HEK293 (cell line): Measurements from ENCODE around the gene ARHGEF4.

Source experiments
- CTCF ChIA-PET: fragments of 350-600 bp; formaldehyde crosslinking; extraction: SDS; loops from one replicate; lab custom pipeline; 2021; ENCODE audit warnings: antibody characterized with exemption; lab: Yijun Ruan, JAX
- POLR2A ChIA-PET: fragments of 300-600 bp; formaldehyde crosslinking; extraction: SDS; loops from one replicate; lab custom pipeline; 2020; ENCODE audit warnings: antibody characterized with exemption, inconsistent platforms; lab: Yijun Ruan, JAX
- H3K27ac ChIP-seq: fragments of 200-500 bp; sonication (Bioruptor generic); 2 replicates; pipeline ENCODE4 v1.5.1; 2014; ENCODE audit warnings: low read depth, low read length, control low read depth, inconsistent platforms; ENCODE audit errors: extremely low read depth
- H3K36me3 ChIP-seq, 2 experiments: fragments of 200-500 bp in 1 of 2; sonication (Bioruptor generic) in 1 of 2; 1 replicate in 1 of 2; 2 replicates in 1 of 2; pipeline ENCODE4 v1.5.1; 2014 to 2017; ENCODE audit warnings: inconsistent platforms in 2 of 2, low read length in 2 of 2; ENCODE audit not compliant: control insufficient read depth in 2 of 2, insufficient read depth in 1 of 2
- H3K4me1 ChIP-seq: fragments of 200-500 bp; sonication (Bioruptor generic); 2 replicates; pipeline ENCODE4 v1.5.1; 2014; ENCODE audit warnings: mild to moderate bottlenecking, low read length, inconsistent platforms; ENCODE audit not compliant: control insufficient read depth, insufficient read depth
- H3K4me3 ChIP-seq: 2 replicates; pipeline ENCODE4 v1.5.1; 2011; ENCODE audit warnings: low read depth, mild to moderate bottlenecking, control low read depth, low read length, moderate library complexity
- H3K9me3 ChIP-seq: fragments of 200-500 bp; sonication (Bioruptor generic); 2 replicates; pipeline ENCODE4 v1.5.1; 2014; ENCODE audit warnings: low read depth, low read length, inconsistent platforms; ENCODE audit not compliant: control insufficient read depth, insufficient read depth
- KLF9 ChIP-seq: fragments of 450-650 bp; formaldehyde crosslinking; IDR thresholded peaks from 2 replicates; pipeline ENCODE4 v1.5.1; 2016; ENCODE audit warnings: missing biosample characterization, missing genetic modification characterization, low read depth
- MZF1 ChIP-seq: fragments of 450-650 bp; formaldehyde crosslinking; IDR thresholded peaks from 2 replicates; pipeline ENCODE4 v1.5.1; 2017; ENCODE audit warnings: missing biosample characterization, missing genetic modification characterization, borderline replicate concordance
- PRDM10 ChIP-seq: fragments of 450-650 bp; formaldehyde crosslinking; IDR thresholded peaks from 2 replicates; pipeline ENCODE4 v1.5.1; 2016; ENCODE audit warnings: missing biosample characterization, missing genetic modification characterization
- REST ChIP-seq: fragments of 450-650 bp; formaldehyde crosslinking; IDR thresholded peaks from 2 replicates; pipeline ENCODE4 v1.5.1; 2016; ENCODE audit warnings: missing biosample characterization, missing genetic modification characterization
- ZNF155 ChIP-seq: fragments of 450-650 bp; formaldehyde crosslinking; IDR thresholded peaks from 2 replicates; pipeline ENCODE4 v1.5.1; 2016; ENCODE audit warnings: missing biosample characterization, missing genetic modification characterization
- ZNF341 ChIP-seq: fragments of 450-650 bp; formaldehyde crosslinking; IDR thresholded peaks from 2 replicates; pipeline ENCODE4; 2016; ENCODE audit warnings: low read depth, missing biosample characterization, missing genetic modification characterization
- ZNF362 ChIP-seq: fragments of 450-650 bp; formaldehyde crosslinking; IDR thresholded peaks from 2 replicates; pipeline ENCODE4 v1.5.1; 2016; ENCODE audit warnings: missing biosample characterization, missing genetic modification characterization
- ZNF391 ChIP-seq: fragments of 450-650 bp; formaldehyde crosslinking; IDR thresholded peaks from 2 replicates; pipeline ENCODE4 v1.5.1; 2016; ENCODE audit warnings: low read depth, missing biosample characterization, missing genetic modification characterization, borderline replicate concordance
- ZNF423 ChIP-seq: fragments of 450-650 bp; formaldehyde crosslinking; IDR thresholded peaks from 2 replicates; pipeline ENCODE4 v1.5.1; 2016; ENCODE audit warnings: missing biosample characterization, missing genetic modification characterization
- ZNF530 ChIP-seq: fragments of 450-650 bp; formaldehyde crosslinking; IDR thresholded peaks from 2 replicates; pipeline ENCODE4 v1.5.1; 2016; ENCODE audit warnings: low read depth, missing biosample characterization, missing genetic modification characterization
- ZNF660 ChIP-seq: fragments of 450-650 bp; IDR thresholded peaks from 2 replicates; pipeline ENCODE4 v1.5.1; 2018; ENCODE audit warnings: missing biosample characterization, mild to moderate bottlenecking, missing genetic modification characterization
- ZNF670 ChIP-seq: fragments of 450-650 bp; formaldehyde crosslinking; IDR thresholded peaks from 2 replicates; pipeline ENCODE4 v1.5.1; 2016; ENCODE audit warnings: missing biosample characterization, missing genetic modification characterization, low read depth
- ZNF701 ChIP-seq: fragments of 450-650 bp; formaldehyde crosslinking; IDR thresholded peaks from 2 replicates; pipeline ENCODE4 v1.5.1; 2016; ENCODE audit warnings: missing biosample characterization, missing genetic modification characterization
- ZNF747 ChIP-seq: fragments of 450-650 bp; formaldehyde crosslinking; IDR thresholded peaks from 2 replicates; pipeline ENCODE4 v1.5.1; 2016; ENCODE audit warnings: missing biosample characterization, missing genetic modification characterization
- TF ChIP-seq, protein P1 (sequence below): fragments of 450-650 bp; formaldehyde crosslinking; IDR thresholded peaks from 2 replicates; pipeline ENCODE4 v1.5.1; 2017; ENCODE audit warnings: missing biosample characterization, missing genetic modification characterization
- TF ChIP-seq, protein P2 (sequence below): fragments of 450-650 bp; formaldehyde crosslinking; IDR thresholded peaks from 2 replicates; pipeline ENCODE4 v1.5.1; 2016; ENCODE audit warnings: missing biosample characterization, missing genetic modification characterization, borderline replicate concordance
- TF ChIP-seq, protein P3 (sequence below): fragments of 450-650 bp; formaldehyde crosslinking; IDR thresholded peaks from 2 replicates; pipeline ENCODE4 v1.5.1; 2017; ENCODE audit warnings: missing biosample characterization, missing genetic modification characterization

ARHGEF4 gene

GRCh38 chr2:130947967-130948366 is 111.3 kb downstream of the ARHGEF4 start:
- Histone ChIP-seq H3K9me3 (peaks cover 4% of the 10 kb centered on the region; the same call in 1 of the 2 replicates), H3K27ac (no peak overlapping the region), H3K4me3 (no peak overlapping the region), H3K4me1 (no peaks in the 10 kb centered on the region)
- TF ChIP-seq ZNF423 (tag by site-specific recombination) (no peak), MZF1 (tag by site-specific recombination) (no peak), ZNF341 (tag by site-specific recombination) (no peak), ZNF747 (tag by site-specific recombination) (no peak), ZNF670 (tag by site-specific recombination) (no peak), ZNF155 (tag by site-specific recombination) (no peak)
- TF ChIP-seq, protein P1, sequence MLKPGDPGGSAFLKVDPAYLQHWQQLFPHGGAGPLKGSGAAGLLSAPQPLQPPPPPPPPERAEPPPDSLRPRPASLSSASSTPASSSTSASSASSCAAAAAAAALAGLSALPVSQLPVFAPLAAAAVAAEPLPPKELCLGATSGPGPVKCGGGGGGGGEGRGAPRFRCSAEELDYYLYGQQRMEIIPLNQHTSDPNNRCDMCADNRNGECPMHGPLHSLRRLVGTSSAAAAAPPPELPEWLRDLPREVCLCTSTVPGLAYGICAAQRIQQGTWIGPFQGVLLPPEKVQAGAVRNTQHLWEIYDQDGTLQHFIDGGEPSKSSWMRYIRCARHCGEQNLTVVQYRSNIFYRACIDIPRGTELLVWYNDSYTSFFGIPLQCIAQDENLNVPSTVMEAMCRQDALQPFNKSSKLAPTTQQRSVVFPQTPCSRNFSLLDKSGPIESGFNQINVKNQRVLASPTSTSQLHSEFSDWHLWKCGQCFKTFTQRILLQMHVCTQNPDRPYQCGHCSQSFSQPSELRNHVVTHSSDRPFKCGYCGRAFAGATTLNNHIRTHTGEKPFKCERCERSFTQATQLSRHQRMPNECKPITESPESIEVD (tag by site-specific recombination), result no peak
- TF ChIP-seq, all 188 proteins: peak for 0
- H3K36me3 ChIP-seq, result no peaks in the 10 kb centered on the region
- POLR2A ChIA-PET, result no interaction called here
- CTCF ChIA-PET, result no interaction called here

GRCh38 chr2:130949954-130950353 is 113.2 kb downstream of the ARHGEF4 start:
- CTCF ChIA-PET, result interaction anchor here (0.5 to 1.1 kb wide), 2 partner anchors 15 to 134 kb away, joined by 3 to 5 read pairs; no protein-coding TSS in a partner anchor
- H3K27ac ChIP-seq, result no peak overlapping the region
- H3K9me3 ChIP-seq, result no peaks in the 10 kb centered on the region
- POLR2A ChIA-PET, result no interaction called here
- H3K4me3 ChIP-seq, result no peak overlapping the region
- H3K36me3 ChIP-seq, result no peaks in the 10 kb centered on the region
- no peaks in the 10 kb centered on the region for H3K4me1 ChIP-seq
- TF ChIP-seq ZNF530 (no peak), REST (tag by site-specific recombination) (no peak), ZNF701 (tag by site-specific recombination) (no peak), ZNF391 (tag by site-specific recombination) (no peak), ZNF362 (tag by site-specific recombination) (no peak), PRDM10 (tag by site-specific recombination) (no peak), KLF9 (no peak), ZNF660 (tag by site-specific recombination) (no peak)
- TF ChIP-seq, protein P2, sequence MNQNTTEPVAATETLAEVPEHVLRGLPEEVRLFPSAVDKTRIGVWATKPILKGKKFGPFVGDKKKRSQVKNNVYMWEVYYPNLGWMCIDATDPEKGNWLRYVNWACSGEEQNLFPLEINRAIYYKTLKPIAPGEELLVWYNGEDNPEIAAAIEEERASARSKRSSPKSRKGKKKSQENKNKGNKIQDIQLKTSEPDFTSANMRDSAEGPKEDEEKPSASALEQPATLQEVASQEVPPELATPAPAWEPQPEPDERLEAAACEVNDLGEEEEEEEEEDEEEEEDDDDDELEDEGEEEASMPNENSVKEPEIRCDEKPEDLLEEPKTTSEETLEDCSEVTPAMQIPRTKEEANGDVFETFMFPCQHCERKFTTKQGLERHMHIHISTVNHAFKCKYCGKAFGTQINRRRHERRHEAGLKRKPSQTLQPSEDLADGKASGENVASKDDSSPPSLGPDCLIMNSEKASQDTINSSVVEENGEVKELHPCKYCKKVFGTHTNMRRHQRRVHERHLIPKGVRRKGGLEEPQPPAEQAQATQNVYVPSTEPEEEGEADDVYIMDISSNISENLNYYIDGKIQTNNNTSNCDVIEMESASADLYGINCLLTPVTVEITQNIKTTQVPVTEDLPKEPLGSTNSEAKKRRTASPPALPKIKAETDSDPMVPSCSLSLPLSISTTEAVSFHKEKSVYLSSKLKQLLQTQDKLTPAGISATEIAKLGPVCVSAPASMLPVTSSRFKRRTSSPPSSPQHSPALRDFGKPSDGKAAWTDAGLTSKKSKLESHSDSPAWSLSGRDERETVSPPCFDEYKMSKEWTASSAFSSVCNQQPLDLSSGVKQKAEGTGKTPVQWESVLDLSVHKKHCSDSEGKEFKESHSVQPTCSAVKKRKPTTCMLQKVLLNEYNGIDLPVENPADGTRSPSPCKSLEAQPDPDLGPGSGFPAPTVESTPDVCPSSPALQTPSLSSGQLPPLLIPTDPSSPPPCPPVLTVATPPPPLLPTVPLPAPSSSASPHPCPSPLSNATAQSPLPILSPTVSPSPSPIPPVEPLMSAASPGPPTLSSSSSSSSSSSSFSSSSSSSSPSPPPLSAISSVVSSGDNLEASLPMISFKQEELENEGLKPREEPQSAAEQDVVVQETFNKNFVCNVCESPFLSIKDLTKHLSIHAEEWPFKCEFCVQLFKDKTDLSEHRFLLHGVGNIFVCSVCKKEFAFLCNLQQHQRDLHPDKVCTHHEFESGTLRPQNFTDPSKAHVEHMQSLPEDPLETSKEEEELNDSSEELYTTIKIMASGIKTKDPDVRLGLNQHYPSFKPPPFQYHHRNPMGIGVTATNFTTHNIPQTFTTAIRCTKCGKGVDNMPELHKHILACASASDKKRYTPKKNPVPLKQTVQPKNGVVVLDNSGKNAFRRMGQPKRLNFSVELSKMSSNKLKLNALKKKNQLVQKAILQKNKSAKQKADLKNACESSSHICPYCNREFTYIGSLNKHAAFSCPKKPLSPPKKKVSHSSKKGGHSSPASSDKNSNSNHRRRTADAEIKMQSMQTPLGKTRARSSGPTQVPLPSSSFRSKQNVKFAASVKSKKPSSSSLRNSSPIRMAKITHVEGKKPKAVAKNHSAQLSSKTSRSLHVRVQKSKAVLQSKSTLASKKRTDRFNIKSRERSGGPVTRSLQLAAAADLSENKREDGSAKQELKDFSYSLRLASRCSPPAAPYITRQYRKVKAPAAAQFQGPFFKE, result no peak
- TF ChIP-seq, protein P3, sequence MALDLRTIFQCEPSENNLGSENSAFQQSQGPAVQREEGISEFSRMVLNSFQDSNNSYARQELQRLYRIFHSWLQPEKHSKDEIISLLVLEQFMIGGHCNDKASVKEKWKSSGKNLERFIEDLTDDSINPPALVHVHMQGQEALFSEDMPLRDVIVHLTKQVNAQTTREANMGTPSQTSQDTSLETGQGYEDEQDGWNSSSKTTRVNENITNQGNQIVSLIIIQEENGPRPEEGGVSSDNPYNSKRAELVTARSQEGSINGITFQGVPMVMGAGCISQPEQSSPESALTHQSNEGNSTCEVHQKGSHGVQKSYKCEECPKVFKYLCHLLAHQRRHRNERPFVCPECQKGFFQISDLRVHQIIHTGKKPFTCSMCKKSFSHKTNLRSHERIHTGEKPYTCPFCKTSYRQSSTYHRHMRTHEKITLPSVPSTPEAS (tag by site-specific recombination), result no peak
